ENCODE measurements around the gene PPP2R5B.
"Not testable (repeated sequence)": the region's sequence is repeated elsewhere in the genome, so short reads cannot be mapped to it uniquely, and the experiment has no call there.

Gene PPP2R5B

DNA sequence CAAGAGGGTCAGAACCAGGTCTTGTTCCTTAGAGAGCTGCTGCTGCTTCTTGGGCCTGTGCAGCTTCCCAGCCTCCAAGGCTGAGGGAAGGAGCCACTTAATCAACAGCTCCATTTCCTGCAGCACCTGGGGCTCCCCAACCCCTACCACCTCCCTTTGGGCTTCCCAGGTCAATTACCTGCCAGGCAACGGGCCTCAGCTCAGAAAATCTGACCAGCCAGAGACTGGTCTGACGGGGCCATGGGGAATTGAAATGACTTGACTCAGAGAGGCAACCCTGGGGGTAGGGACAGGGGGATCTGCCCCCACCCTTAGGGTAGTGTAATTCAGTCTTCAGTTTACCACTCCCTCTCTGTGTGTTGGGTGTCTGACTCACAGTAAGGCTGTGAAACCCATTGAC is 52.2 kb downstream of the PPP2R5B start:
- no peak for DNase-seq (ENCODE audit: low read depth)

GRCh38 chr11:64983339-64983738 is 58.9 kb downstream of the PPP2R5B start:
- DNase-seq (ENCODE audit: low read depth) = not testable (repeated sequence)
